Inflammatory macrophage treated with lipopolysaccharide for 1 hour (primary cell): Measurements from ENCODE around the gene TBP.
"Not testable (repeated sequence)": the region's sequence is repeated elsewhere in the genome, so short reads cannot be mapped to it uniquely, and the experiment has no call there.

Source experiments
- DNase-seq, 2 donors: peaks; one replicate each; pipeline ENCODE4 v3.0.0-alpha.2; 2020 to 2022

The TBP gene

GRCh38 chr6:170536671-170537070 lies 17.5 kb upstream of the TBP start:
- no peak for DNase-seq

- DNase-seq = no peak
These were observed 16.8 kb upstream of the TBP start for GRCh38 chr6:170537329-170537728.

- DNase-seq = no peak
These were observed 12.0 kb upstream of the TBP start for GRCh38 chr6:170542031-170542719.

GRCh38 chr6:170545405-170545804 lies 8.8 kb upstream of the TBP start:
- DNase-seq = no peak

- peak; percentile 93 to 94 for DNase-seq
These were observed 1.2 kb upstream of the TBP start, which contains the start of gene PSMB1 for GRCh38 chr6:170552765-170553533. PSMB1 (minus strand) TSS chr6:170553307; CDS start chr6:170553242, 65 bp downstream.

GRCh38 chr6:170553534-170554012 lies 596 bp upstream of the TBP start:
- peak; percentile 38 to 44 for DNase-seq

GRCh38 chr6:170554796-170555137 lies 598 bp downstream of the TBP start:
- no peak for DNase-seq

- no peak for DNase-seq
These were observed 1.1 kb downstream of the TBP start for GRCh38 chr6:170555305-170555704.

GRCh38 chr6:170561555-170561954 lies 7.4 kb downstream of the TBP start:
- no peak for DNase-seq

GRCh38 chr6:170564936-170565530 lies 10.9 kb downstream of the TBP start:
- no peak for DNase-seq

- no peak for DNase-seq
These were observed 18.7 kb downstream of the TBP start for GRCh38 chr6:170572704-170573466.

GRCh38 chr6:170575250-170575649 lies 21.1 kb downstream of the TBP start:
- DNase-seq = no peak

GRCh38 chr6:170578909-170579308 lies 24.7 kb downstream of the TBP start:
- DNase-seq = no peak

GRCh38 chr6:170583756-170584180 lies 29.6 kb downstream of the TBP start:
- peak in 1 of 2 donors; percentile 24 for DNase-seq

- DNase-seq = peak; percentile 90 to 91
These were observed 30.2 kb downstream of the TBP start, which contains the start of gene PDCD2 for GRCh38 chr6:170584181-170584953. PDCD2 (minus strand) TSS chr6:170584637; CDS start chr6:170584581, 56 bp downstream.

GRCh38 chr6:170584954-170585498 lies 30.9 kb downstream of the TBP start:
- no peak for DNase-seq

GRCh38 chr6:170590725-170591124 lies 36.6 kb downstream of the TBP start:
- DNase-seq = no peak

- no peak for DNase-seq
These were observed 42.3 kb downstream of the TBP start for GRCh38 chr6:170596426-170596825.

- DNase-seq = no peak
These were observed 43.1 kb downstream of the TBP start for GRCh38 chr6:170597278-170597677.

- DNase-seq = no peak
These were observed 51.5 kb downstream of the TBP start for GRCh38 chr6:170605574-170606259.

- not testable (repeated sequence) for DNase-seq
These were observed 55.1 kb downstream of the TBP start for GRCh38 chr6:170609225-170609624.
